Left lung (tissue), 10 donors: ENCODE results near the gene PBX1. TPM values are rescaled to one million over a fixed set of nuclear protein-coding genes. Genes with fewer than 3 reads are reported as not detected.

Experiments
- ATAC-seq: fragments of 200-7000 bp; cut with Tn5 transposase; one replicate; pipeline ENCODE4 v1.9.1; 2020; ENCODE audit warnings: moderate library complexity
- DNase-seq, 4 donors: peaks; one replicate each; pipeline ENCODE4 v3.0.0-alpha.2; 2013 to 2020
- H3K27ac ChIP-seq, 2 donors: fragments of 200-600 bp; sonication (generic) in 1 of 2; one replicate each; pipeline versions ENCODE4 v1.5.0 to v1.8.0; 2020 to 2021
- H3K27me3 ChIP-seq, 2 donors: fragments of 200-600 bp; sonication (generic) in 1 of 2; one replicate each; pipeline versions ENCODE4 v1.5.0 to v1.8.0; 2020 to 2021
- H3K36me3 ChIP-seq, 2 donors: fragments of 200-600 bp; sonication (generic) in 1 of 2; one replicate each; pipeline versions ENCODE4 v1.5.0 to v1.8.0; 2020 to 2021
- H3K4me1 ChIP-seq, 2 donors: fragments of 200-600 bp; one replicate each; pipeline ENCODE4 v1.8.0; 2021
- H3K4me3 ChIP-seq, 2 donors: fragments of 200-600 bp; sonication (generic) in 1 of 2; one replicate each; pipeline versions ENCODE4 v1.5.0 to v1.8.0; 2020 to 2021; ENCODE audit warnings: mild to moderate bottlenecking in 1 of 2
- H3K9me3 ChIP-seq, 2 donors: fragments of 200-600 bp; sonication (generic) in 1 of 2; one replicate each; pipeline versions ENCODE4 v1.5.0 to v1.8.0; 2020 to 2021
- CTCF ChIP-seq, 2 donors: fragments of 200-600 bp; sonication (generic) in 1 of 2; IDR thresholded peaks; one replicate each; pipeline versions ENCODE4 v1.5.0 to v1.8.0; 2021; ENCODE audit warnings: antibody characterized with exemption in 2 of 2
- intact Hi-C, 2 donors: fragments of 100-400 bp; cut with DNase I; formaldehyde crosslinking; loops; one replicate each; pipeline versions ENCODE4 v1.11.2 to v1.14.2; 2022
- polyA plus RNA-seq, 6 donors: library from polyadenylated mRNA; unstranded; fragments of 120-200 nt; gene quantifications; one replicate each; pipeline ENCODE4 v1.2.1, GENCODE V29; 2013; ENCODE audit not compliant: insufficient read length in 6 of 6
- total RNA-seq, 2 donors: library from RNA; stranded (reverse); fragmentation: NEBNext Ultra II Directional; extraction: Animal tissue kit (Norgen Biotek cat#: 25700); gene quantifications; one replicate each; pipeline ENCODE4 v1.2.1, GENCODE V29; 2021
- donor health status: DM: no; HTN: yes; CAD: no.
- donor health status: DM: no; HTN: no; CAD: no.

PBX1 gene
- total and polyA plus RNA-seq, 8 donors: 44.5 to 133 (median 127) TPM

GRCh38 chr1:164786980-164787833 lies 228.2 kb downstream of the PBX1 start:
- Histone ChIP-seq H3K9me3 (no peaks in the 10 kb centered on the region), H3K27ac (no peak overlapping the region), H3K27me3 (no peaks in the 10 kb centered on the region), H3K4me1 (peaks cover 6 to 17% of the 10 kb centered on the region in 2 donors), H3K4me3 (no peak overlapping the region), H3K36me3 (no peaks in the 10 kb centered on the region)
- intact Hi-C loops: no loop called here
- ATAC-seq (peak; percentile 98), DNase-seq (peak; percentile 70 to 83 (median 80))
- TF ChIP-seq CTCF (IDR thresholded peaks at IDR 0.05): peak; percentile 79 to 90

- DNase-seq: no peak
- no peaks in the 10 kb centered on the region for H3K9me3 ChIP-seq
- TF ChIP-seq CTCF (IDR thresholded peaks at IDR 0.05): no peak
- intact Hi-C loops: no loop called here
- no peak overlapping the region for H3K4me3 ChIP-seq
- H3K27ac ChIP-seq: no peak overlapping the region
- no peak for ATAC-seq
- H3K4me1 ChIP-seq: peaks cover 6 to 17% of the 10 kb centered on the region in 2 donors
- peaks cover 0 to 3% of the 10 kb centered on the region in 2 donors for H3K36me3 ChIP-seq
- no peaks in the 10 kb centered on the region for H3K27me3 ChIP-seq
Observed at GRCh38 chr1:164787834-164788231, 228.8 kb downstream of the PBX1 start.

- no peak overlapping the region for H3K4me3 ChIP-seq
- intact Hi-C loops: no loop called here
- H3K36me3 ChIP-seq: peaks cover 0 to 6% of the 10 kb centered on the region in 2 donors
- H3K27me3 ChIP-seq: no peaks in the 10 kb centered on the region
- H3K27ac ChIP-seq: no peak overlapping the region
- H3K4me1 ChIP-seq: peaks cover 17% of the 10 kb centered on the region in 2 donors
- no peak for ATAC-seq
- no peak for TF ChIP-seq CTCF (IDR thresholded peaks at IDR 0.05)
- no peaks in the 10 kb centered on the region for H3K9me3 ChIP-seq
- DNase-seq: no peak
Observed at GRCh38 chr1:164790081-164790480, 231.1 kb downstream of the PBX1 start.

- ATAC-seq (no peak), DNase-seq (peak in 1 of 4 donors; percentile 80)
- no peak for TF ChIP-seq CTCF (IDR thresholded peaks at IDR 0.05)
- no peaks in the 10 kb centered on the region for H3K27me3 ChIP-seq
- peaks cover 2 to 11% of the 10 kb centered on the region in 2 donors for H3K4me1 ChIP-seq
- H3K4me3 ChIP-seq: no peak overlapping the region
- no peaks in the 10 kb centered on the region for H3K9me3 ChIP-seq
- H3K36me3 ChIP-seq: peaks cover 0 to 6% of the 10 kb centered on the region in 2 donors
- intact Hi-C loops: no loop called here
- no peak overlapping the region for H3K27ac ChIP-seq
Observed at GRCh38 chr1:164792410-164793004, 233.5 kb downstream of the PBX1 start.

GRCh38 chr1:164794356-164794755 lies 235.4 kb downstream of the PBX1 start:
- Histone ChIP-seq H3K27me3 (no peaks in the 10 kb centered on the region), H3K27ac (peak overlapping the region in 1 of 2 donors; percentile 50), H3K4me1 (peaks cover 0 to 11% of the 10 kb centered on the region in 2 donors), H3K36me3 (peaks cover 0 to 6% of the 10 kb centered on the region in 2 donors), H3K4me3 (no peak overlapping the region), H3K9me3 (no peaks in the 10 kb centered on the region)
- DNase-seq (no peak), ATAC-seq (peak; percentile 89)
- intact Hi-C loops: no loop called here
- no peak for TF ChIP-seq CTCF (IDR thresholded peaks at IDR 0.05)
